ENCODE results near the gene UGT1A6.

UGT1A6 gene

GRCh38 chr2:233799716-233800115, 107.0 kb downstream of the UGT1A6 start:
- no peak for DNase-seq (ENCODE audit: low spot score)
- no peak for TF ChIP-seq CTCF (IDR thresholded peaks at IDR 0.05; ENCODE audit: extremely low read depth, missing control alignments)

- no peak for TF ChIP-seq CTCF (IDR thresholded peaks at IDR 0.05; ENCODE audit: extremely low read depth, missing control alignments)
Observed at GRCh38 chr2:233800208-233800607, 107.5 kb downstream of the UGT1A6 start.

GRCh38 chr2:233801357-233802131, 108.9 kb downstream of the UGT1A6 start:
- no peak for TF ChIP-seq CTCF (IDR thresholded peaks at IDR 0.05; ENCODE audit: extremely low read depth, missing control alignments)
- DNase-seq (ENCODE audit: low spot score): no peak

More at GRCh38 chr2:233800208-233800607, 107.5 kb downstream of the UGT1A6 start:
- no peak for DNase-seq (ENCODE audit: low spot score)

- no peak for TF ChIP-seq CTCF (IDR thresholded peaks at IDR 0.05; ENCODE audit: extremely low read depth, missing control alignments)
- no peak for DNase-seq (ENCODE audit: low spot score)
Observed at GRCh38 chr2:233802132-233802815, 109.6 kb downstream of the UGT1A6 start.

GRCh38 chr2:233803292-233803911, 110.7 kb downstream of the UGT1A6 start:
- DNase-seq (ENCODE audit: low spot score): no peak
- TF ChIP-seq CTCF (IDR thresholded peaks at IDR 0.05; ENCODE audit: extremely low read depth, missing control alignments): no peak

GRCh38 chr2:233803994-233804393, 111.3 kb downstream of the UGT1A6 start:
- DNase-seq (ENCODE audit: low spot score): no peak
- no peak for TF ChIP-seq CTCF (IDR thresholded peaks at IDR 0.05; ENCODE audit: extremely low read depth, missing control alignments)

Measured in GM20000 (cell line).